Thyroid gland (tissue), 4 donors: ENCODE results near the gene MCCD1. TPM values are rescaled to one million over a fixed set of nuclear protein-coding genes. Genes with fewer than 3 reads are reported as not detected.

ENCODE experiments used
- DNase-seq, 2 donors: peaks; one replicate each; pipeline ENCODE4 v3.0.0-alpha.2; 2019
- H3K27ac ChIP-seq, 3 donors: fragments of 200-600 bp; sonication (generic); 1 replicate in 2 of 3; 2 replicates in 1 of 3; pipeline ENCODE4 v1.5.1; 2016 to 2019; ENCODE audit warnings: mild to moderate bottlenecking in 1 of 3, moderate library complexity in 1 of 3
- H3K27me3 ChIP-seq: fragments of 200-600 bp; sonication (generic); one replicate; pipeline ENCODE4 v1.5.1; 2019
- H3K36me3 ChIP-seq, 2 donors: fragments of 200-600 bp; sonication (generic); one replicate each; pipeline ENCODE4 v1.5.1; 2016 to 2019
- H3K4me1 ChIP-seq, 2 donors: fragments of 200-600 bp; sonication (generic); one replicate each; pipeline ENCODE4 v1.5.1; 2017 to 2019
- H3K4me3 ChIP-seq, 3 donors: fragments of 200-600 bp; sonication (generic); replicated peaks in 1 of 3; 1 replicate in 2 of 3; 2 replicates in 1 of 3; pipeline ENCODE4 v1.5.1; 2016; ENCODE audit warnings: mild to moderate bottlenecking in 1 of 3
- H3K9me3 ChIP-seq: fragments of 200-600 bp; sonication (generic); one replicate; pipeline ENCODE4 v1.5.1; 2017
- CTCF ChIP-seq, 6 experiments: fragments of 200-600 bp in 3 of 6; fragments of 450-650 bp in 3 of 6; sonication (generic) in 3 of 6; IDR thresholded peaks; one replicate each; pipeline ENCODE4 v1.5.1; 2016 to 2019; ENCODE audit warnings: antibody characterized with exemption in 6 of 6, mild to moderate bottlenecking in 2 of 6, inconsistent platforms in 1 of 6, moderate library complexity in 1 of 6
- POLR2A ChIP-seq, 2 donors: fragments of 450-650 bp; IDR thresholded peaks; one replicate each; pipeline ENCODE4 v1.6.1; 2017; ENCODE audit warnings: antibody characterized with exemption in 2 of 2, mild to moderate bottlenecking in 2 of 2, moderate library complexity in 1 of 2
- WGBS, 2 donors: methylation state at CpG; one replicate each; pipeline ENCODE4 v1.1.5; 2017; 5-methylcytosine and 5-hydroxymethylcytosine counted together
- intact Hi-C: fragments of 100-400 bp; cut with DNase I; formaldehyde crosslinking; loops from one replicate; pipeline ENCODE4 v1.15.1; 2023
- total RNA-seq, 4 donors: library from RNA; depleted of rRNA; stranded (reverse); fragments of >200 nt; gene quantifications; one replicate each; pipeline ENCODE4 v1.2.3, GENCODE V29; 2016

The MCCD1 gene
- total RNA-seq, 4 donors from 2014 or later, result not detected

GRCh38 chr6:31525553-31525931 lies 3.2 kb upstream of the MCCD1 start:
- 69 to 80% methylated on average over 8 of the region's 8 CpGs for WGBS, 2 donors
- DNase-seq, result no peak
- intact Hi-C loops, result no loop called here
- TF ChIP-seq POLR2A (IDR thresholded peaks at IDR 0.05), result no peak
- TF ChIP-seq CTCF (IDR thresholded peaks at IDR 0.05), result no peak
- H3K27me3 ChIP-seq, result no peaks in the 10 kb centered on the region
- H3K9me3 ChIP-seq, result no peaks in the 10 kb centered on the region
- H3K4me1 ChIP-seq, result no peaks in the 10 kb centered on the region
- H3K27ac ChIP-seq, result no peak overlapping the region
- H3K36me3 ChIP-seq, result peaks cover 11% of the 10 kb centered on the region in 2 donors
- H3K4me3 ChIP-seq, result no peak overlapping the region

- H3K27me3 ChIP-seq, result no peaks in the 10 kb centered on the region
- H3K4me1 ChIP-seq, result no peaks in the 10 kb centered on the region
- no peak for DNase-seq
- no peak overlapping the region for H3K27ac ChIP-seq
- TF ChIP-seq POLR2A (IDR thresholded peaks at IDR 0.05) (no peak), CTCF (IDR thresholded peaks at IDR 0.05) (no peak)
- H3K36me3 ChIP-seq, result peaks cover 16% of the 10 kb centered on the region in 2 donors
- intact Hi-C loops, result no loop called here
- no peaks in the 10 kb centered on the region for H3K9me3 ChIP-seq
- no peak overlapping the region for H3K4me3 ChIP-seq
- 72 to 74% methylated on average over 4 of the region's 4 CpGs for WGBS, 2 donors
These were observed 2.7 kb upstream of the MCCD1 start for GRCh38 chr6:31525932-31526591.

- Histone ChIP-seq H3K9me3 (no peaks in the 10 kb centered on the region), H3K27me3 (no peaks in the 10 kb centered on the region), H3K4me1 (no peaks in the 10 kb centered on the region), H3K27ac (no peak overlapping the region), H3K36me3 (peaks cover 32 to 39% of the 10 kb centered on the region in 2 donors), H3K4me3 (no peak overlapping the region)
- intact Hi-C loops, result no loop called here
- no peak for DNase-seq
- WGBS, 2 donors, result 84 to 87% methylated on average over 4 of the region's 4 CpGs
- TF ChIP-seq POLR2A (IDR thresholded peaks at IDR 0.05) (no peak), CTCF (IDR thresholded peaks at IDR 0.05) (no peak)
These were observed 420 bp upstream of the MCCD1 start for GRCh38 chr6:31528307-31528777.

- Histone ChIP-seq H3K36me3 (peaks cover 44 to 51% of the 10 kb centered on the region in 2 donors), H3K9me3 (no peaks in the 10 kb centered on the region), H3K27ac (no peak overlapping the region), H3K27me3 (no peaks in the 10 kb centered on the region), H3K4me3 (no peak overlapping the region), H3K4me1 (no peaks in the 10 kb centered on the region)
- intact Hi-C loops, result no loop called here
- no peak for DNase-seq
- TF ChIP-seq POLR2A (IDR thresholded peaks at IDR 0.05) (no peak), CTCF (IDR thresholded peaks at IDR 0.05) (no peak)
- 46 to 57% methylated on average over 10 to 12 of the region's 12 CpGs for WGBS, 2 donors
These were observed 778 bp downstream of the MCCD1 start for GRCh38 chr6:31529329-31530150.

GRCh38 chr6:31530659-31531058 lies 1.9 kb downstream of the MCCD1 start:
- DNase-seq, result no peak
- intact Hi-C loops, result no loop called here
- Histone ChIP-seq H3K36me3 (peaks cover 56 to 62% of the 10 kb centered on the region in 2 donors), H3K4me3 (no peak overlapping the region), H3K27me3 (no peaks in the 10 kb centered on the region), H3K27ac (no peak overlapping the region), H3K9me3 (no peaks in the 10 kb centered on the region), H3K4me1 (no peaks in the 10 kb centered on the region)
- WGBS, 2 donors, result 77 to 84% methylated on average over 5 of the region's 6 CpGs
- TF ChIP-seq POLR2A (IDR thresholded peaks at IDR 0.05), result no peak
- TF ChIP-seq CTCF (IDR thresholded peaks at IDR 0.05), result no peak
